ENCODE measurements around the gene FAM120AOS.

GRCh38 chr9:93500571-93501298, 47.4 kb upstream of the FAM120AOS start:
- TF ChIP-seq CTCF (conservative IDR thresholded peaks at IDR 0.05; ENCODE audit: low read length) (no peak), EZH2phosphoT487 (IDR thresholded peaks at IDR 0.05; ENCODE audit: borderline replicate concordance, low read depth, low read length) (no peak)
